IPS-15b (cell line): ENCODE measurements around the gene EDC3.
"Not testable (repeated sequence)": the region's sequence is repeated elsewhere in the genome, so short reads cannot be mapped to it uniquely, and the experiment has no call there.

Experiments used
- H3K27me3 ChIP-seq: one replicate; pipeline ENCODE4 v1.6.1; 2013; ENCODE audit warnings: low read length; ENCODE audit not compliant: control insufficient read depth, insufficient read depth
- H3K36me3 ChIP-seq: one replicate; pipeline ENCODE4 v1.6.1; 2013; ENCODE audit warnings: low read length; ENCODE audit not compliant: control insufficient read depth, insufficient read depth
- H3K4me1 ChIP-seq: one replicate; pipeline ENCODE4 v1.6.1; 2013; ENCODE audit warnings: mild to moderate bottlenecking, low read length; ENCODE audit not compliant: control insufficient read depth, insufficient read depth
- H3K4me3 ChIP-seq: one replicate; pipeline ENCODE4 v1.5.1; 2013; ENCODE audit warnings: low read depth, low read length
- H3K9ac ChIP-seq: one replicate; pipeline ENCODE4 v1.6.1; 2013; ENCODE audit warnings: low read depth, mild to moderate bottlenecking, low read length
- H3K9me3 ChIP-seq: one replicate; pipeline ENCODE4 v1.6.1; 2013; ENCODE audit warnings: mild to moderate bottlenecking, low read length; ENCODE audit not compliant: control insufficient read depth, insufficient read depth

Gene EDC3, protein sequence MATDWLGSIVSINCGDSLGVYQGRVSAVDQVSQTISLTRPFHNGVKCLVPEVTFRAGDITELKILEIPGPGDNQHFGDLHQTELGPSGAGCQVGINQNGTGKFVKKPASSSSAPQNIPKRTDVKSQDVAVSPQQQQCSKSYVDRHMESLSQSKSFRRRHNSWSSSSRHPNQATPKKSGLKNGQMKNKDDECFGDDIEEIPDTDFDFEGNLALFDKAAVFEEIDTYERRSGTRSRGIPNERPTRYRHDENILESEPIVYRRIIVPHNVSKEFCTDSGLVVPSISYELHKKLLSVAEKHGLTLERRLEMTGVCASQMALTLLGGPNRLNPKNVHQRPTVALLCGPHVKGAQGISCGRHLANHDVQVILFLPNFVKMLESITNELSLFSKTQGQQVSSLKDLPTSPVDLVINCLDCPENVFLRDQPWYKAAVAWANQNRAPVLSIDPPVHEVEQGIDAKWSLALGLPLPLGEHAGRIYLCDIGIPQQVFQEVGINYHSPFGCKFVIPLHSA

GRCh38 chr15:74695597-74696397 lies at the start of gene EDC3:
Gene EDC3 (minus strand): TSS chr15:74696024. CDS start chr15:74675124, 20,900 bp downstream.
- H3K9ac ChIP-seq: peak within 1 kb of the TSS; percentile 82
- peaks cover 4% of the 10 kb centered on the region for H3K4me1 ChIP-seq
- H3K27me3 ChIP-seq: no peaks in the 10 kb centered on the region
- no peaks in the 10 kb centered on the region for H3K36me3 ChIP-seq
- no peaks in the 10 kb centered on the region for H3K9me3 ChIP-seq
- H3K4me3 ChIP-seq: peak within 1 kb of the TSS; percentile 95

- Histone ChIP-seq H3K9me3 (no peaks in the 10 kb centered on the region), H3K27me3 (no peaks in the 10 kb centered on the region), H3K9ac (no peak overlapping the region), H3K4me1 (no peaks in the 10 kb centered on the region), H3K4me3 (no peak overlapping the region), H3K36me3 (no peaks in the 10 kb centered on the region)
Observed at GRCh38 chr15:74742422-74742821, 46.6 kb upstream of the EDC3 start.

- H3K4me3 ChIP-seq, H3K9me3 ChIP-seq: not testable (repeated sequence)
Observed at GRCh38 chr15:74738239-74738638, 42.4 kb upstream of the EDC3 start.

GRCh38 chr15:74735305-74735704 lies 39.5 kb upstream of the EDC3 start:
- Histone ChIP-seq H3K9ac (no peak overlapping the region), H3K9me3 (no peaks in the 10 kb centered on the region), H3K27me3 (no peaks in the 10 kb centered on the region), H3K36me3 (no peaks in the 10 kb centered on the region), H3K4me1 (no peaks in the 10 kb centered on the region), H3K4me3 (no peak overlapping the region)

More at GRCh38 chr15:74738239-74738638, 42.4 kb upstream of the EDC3 start:
- not testable (repeated sequence) for H3K36me3 ChIP-seq, H3K9ac ChIP-seq, H3K4me1 ChIP-seq, H3K27me3 ChIP-seq

- Histone ChIP-seq H3K9ac (no peak overlapping the region), H3K9me3 (no peaks in the 10 kb centered on the region), H3K4me1 (no peaks in the 10 kb centered on the region), H3K36me3 (no peaks in the 10 kb centered on the region), H3K27me3 (no peaks in the 10 kb centered on the region), H3K4me3 (no peak overlapping the region)
Observed at GRCh38 chr15:74733269-74733668, 37.4 kb upstream of the EDC3 start.

DNA sequence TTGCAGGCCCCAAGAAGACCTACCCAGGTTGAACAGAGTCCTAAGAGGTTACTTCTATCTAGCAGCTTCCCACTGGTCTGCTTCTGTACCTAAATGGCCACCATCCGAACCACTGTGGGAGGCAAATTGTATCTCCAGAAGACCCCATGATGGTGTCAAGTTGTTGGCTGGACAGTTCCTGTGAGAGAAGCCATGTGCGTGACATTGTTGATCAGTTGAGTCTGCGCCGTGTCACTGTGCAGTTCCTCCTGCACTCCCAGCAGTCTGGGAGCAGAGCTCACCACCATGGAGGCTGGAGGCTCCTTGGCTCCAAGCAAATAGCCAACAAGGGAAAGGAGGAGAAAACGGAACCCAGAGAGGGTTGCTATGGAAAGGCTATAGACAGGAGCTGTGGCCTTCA lies 37.0 kb upstream of the EDC3 start:
- no peaks in the 10 kb centered on the region for H3K9me3 ChIP-seq
- no peaks in the 10 kb centered on the region for H3K4me1 ChIP-seq
- no peaks in the 10 kb centered on the region for H3K36me3 ChIP-seq
- no peak overlapping the region for H3K4me3 ChIP-seq
- H3K27me3 ChIP-seq: peaks cover 2% of the 10 kb centered on the region
- H3K9ac ChIP-seq: no peak overlapping the region

DNA sequence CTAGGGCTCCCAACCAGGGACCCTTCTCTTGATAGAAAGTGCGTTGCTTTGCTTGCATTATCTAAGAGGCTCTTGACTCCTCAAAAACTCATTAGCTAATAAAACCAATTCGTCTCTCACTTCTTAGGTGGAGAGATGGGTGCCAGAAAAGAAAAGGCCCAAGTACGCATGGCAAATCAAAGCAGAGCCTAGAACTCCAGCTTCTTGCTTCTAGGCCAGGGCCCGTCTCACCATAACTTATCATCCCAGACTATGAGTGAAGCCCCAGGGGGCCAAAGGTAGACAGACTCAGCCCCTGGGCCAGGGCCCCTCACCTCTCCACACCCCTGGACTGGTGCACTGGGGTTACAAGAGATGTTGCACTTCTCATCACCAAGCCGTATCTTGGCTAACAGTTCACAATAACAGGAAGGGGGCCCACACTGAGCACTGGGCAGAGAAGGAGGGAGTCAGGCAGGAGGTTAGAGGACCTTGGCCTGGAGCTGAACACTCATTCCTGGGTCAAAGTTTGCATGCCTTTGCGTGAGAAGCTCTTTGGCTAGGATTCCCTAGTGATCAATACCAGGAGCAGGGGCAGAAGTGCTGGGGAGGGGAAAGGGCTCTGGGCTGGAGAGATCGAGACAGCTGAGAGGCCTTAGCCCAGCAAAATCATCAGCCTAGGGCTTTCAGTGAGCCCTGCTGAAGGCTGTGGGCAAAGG lies 34.9 kb upstream of the EDC3 start:
- no peaks in the 10 kb centered on the region for H3K36me3 ChIP-seq
- H3K9ac ChIP-seq: no peak overlapping the region
- no peaks in the 10 kb centered on the region for H3K9me3 ChIP-seq
- H3K4me3 ChIP-seq: no peak overlapping the region
- H3K4me1 ChIP-seq: no peaks in the 10 kb centered on the region
- H3K27me3 ChIP-seq: peaks cover 12% of the 10 kb centered on the region

- not testable (repeated sequence) for H3K9ac ChIP-seq, H3K4me1 ChIP-seq, H3K36me3 ChIP-seq, H3K4me3 ChIP-seq, H3K9me3 ChIP-seq
- H3K27me3 ChIP-seq: peaks cover 12% of the 10 kb centered on the region
Observed at GRCh38 chr15:74729372-74729771, 33.5 kb upstream of the EDC3 start.

DNA sequence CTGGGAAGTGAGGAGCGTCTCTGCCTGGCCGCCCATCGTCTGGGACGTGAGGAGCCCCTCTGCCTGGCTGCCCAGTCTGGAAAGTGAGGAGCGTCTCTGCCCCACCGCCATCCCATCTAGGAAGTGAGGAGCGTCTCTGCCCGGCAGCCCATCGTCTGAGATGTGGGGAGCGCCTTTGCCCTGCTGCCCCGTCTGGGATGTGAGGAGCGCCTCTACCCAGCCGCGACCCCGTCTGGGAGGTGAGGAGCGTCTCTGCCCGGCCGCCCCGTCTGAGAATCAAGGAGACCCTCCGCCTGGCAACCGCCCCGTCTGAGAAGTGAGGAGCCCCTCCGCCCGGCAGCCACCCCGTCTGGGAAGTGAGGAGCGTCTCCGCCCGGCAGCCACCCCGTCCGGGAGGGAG lies 32.9 kb upstream of the EDC3 start:
- not testable (repeated sequence) for H3K9ac ChIP-seq, H3K4me1 ChIP-seq, H3K9me3 ChIP-seq, H3K4me3 ChIP-seq, H3K36me3 ChIP-seq
- peaks cover 12% of the 10 kb centered on the region for H3K27me3 ChIP-seq

- Histone ChIP-seq H3K4me3 (no peak overlapping the region), H3K27me3 (peaks cover 12% of the 10 kb centered on the region), H3K36me3 (no peaks in the 10 kb centered on the region), H3K9ac (no peak overlapping the region), H3K4me1 (peaks cover 8% of the 10 kb centered on the region), H3K9me3 (no peaks in the 10 kb centered on the region)
Observed at GRCh38 chr15:74727727-74728126, 31.9 kb upstream of the EDC3 start.

- Histone ChIP-seq H3K36me3 (no peaks in the 10 kb centered on the region), H3K9ac (no peak overlapping the region), H3K9me3 (no peaks in the 10 kb centered on the region), H3K4me1 (peaks cover 8% of the 10 kb centered on the region), H3K4me3 (peak overlapping the region; percentile 73), H3K27me3 (peaks cover 12% of the 10 kb centered on the region)
Observed at GRCh38 chr15:74726774-74727164, 30.9 kb upstream of the EDC3 start.
